HG03060 (cell line): ENCODE measurements around the gene CAPS.

ENCODE experiments used
- ATAC-seq: cut with Tn5 transposase; IDR thresholded peaks from one replicate; pipeline ENCODE4 v1.9.1; 2021; ENCODE audit warnings: low read depth, moderate number of reproducible peaks; ENCODE audit not compliant: unreplicated experiment

The CAPS gene

DNA sequence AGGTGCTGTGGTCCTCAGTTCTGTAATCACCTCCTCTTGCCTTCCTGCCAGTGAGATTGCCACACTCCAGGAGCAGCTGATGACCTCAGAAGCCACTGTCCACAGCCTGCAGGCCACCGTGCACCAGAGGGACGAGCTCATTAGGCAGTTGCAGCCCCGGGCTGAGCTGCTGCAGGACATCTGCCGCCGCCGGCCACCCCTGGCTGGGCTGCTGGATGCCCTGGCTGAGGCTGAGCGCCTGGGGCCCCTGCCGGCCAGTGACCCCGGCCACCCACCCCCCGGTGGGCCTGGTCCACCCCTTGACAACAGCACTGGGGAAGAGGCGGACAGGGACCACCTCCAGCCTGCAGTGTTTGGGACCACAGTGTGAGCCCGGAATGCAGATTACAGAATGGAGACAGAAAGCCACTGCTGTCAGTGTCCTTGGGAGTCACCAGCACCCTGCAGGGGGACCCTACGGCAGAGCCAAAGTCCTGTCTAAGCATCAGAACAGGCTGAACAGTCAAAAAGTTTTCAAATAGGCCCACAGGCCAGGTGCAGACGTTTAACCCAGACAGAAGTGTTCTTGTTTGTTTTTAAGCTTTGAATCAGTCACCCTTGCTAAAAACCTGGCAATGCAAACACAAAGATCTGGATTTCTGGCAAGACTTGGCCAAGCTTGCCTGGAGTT lies 5.1 kb upstream of the CAPS start:
- no peak for ATAC-seq

DNA sequence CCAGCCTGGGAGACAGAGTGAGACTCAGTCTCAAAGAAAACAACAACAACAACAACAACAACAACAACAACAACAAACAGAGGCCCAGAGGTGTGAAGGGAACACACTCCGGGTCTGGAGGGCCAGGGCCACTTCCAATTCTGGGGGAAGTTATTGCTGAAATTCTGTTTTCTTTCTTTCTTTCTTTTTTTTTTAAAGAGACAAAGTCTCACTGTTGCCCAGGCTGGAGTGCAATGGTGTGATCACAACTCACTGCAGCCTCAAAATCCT lies 3.5 kb upstream of the CAPS start:
- no peak for ATAC-seq

DNA sequence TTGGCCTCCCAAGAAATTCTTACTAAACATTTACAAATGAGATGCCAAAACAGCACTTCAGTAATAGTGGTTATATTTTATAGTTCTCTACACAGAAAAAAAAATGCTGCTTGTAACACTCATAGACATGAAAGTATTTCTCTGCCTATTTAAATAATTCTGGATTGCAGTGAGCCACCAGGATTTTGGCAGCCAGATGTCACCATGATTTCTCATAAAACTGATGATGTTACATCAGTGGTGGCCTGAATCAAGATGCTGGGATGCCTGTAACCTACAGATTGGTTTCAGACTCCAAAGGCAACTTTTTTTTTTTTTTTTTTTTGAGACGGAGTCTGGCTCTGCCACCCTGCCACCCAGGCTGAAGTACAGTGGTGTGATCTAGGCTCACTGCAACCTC lies 2.7 kb upstream of the CAPS start:
- ATAC-seq: no peak

DNA sequence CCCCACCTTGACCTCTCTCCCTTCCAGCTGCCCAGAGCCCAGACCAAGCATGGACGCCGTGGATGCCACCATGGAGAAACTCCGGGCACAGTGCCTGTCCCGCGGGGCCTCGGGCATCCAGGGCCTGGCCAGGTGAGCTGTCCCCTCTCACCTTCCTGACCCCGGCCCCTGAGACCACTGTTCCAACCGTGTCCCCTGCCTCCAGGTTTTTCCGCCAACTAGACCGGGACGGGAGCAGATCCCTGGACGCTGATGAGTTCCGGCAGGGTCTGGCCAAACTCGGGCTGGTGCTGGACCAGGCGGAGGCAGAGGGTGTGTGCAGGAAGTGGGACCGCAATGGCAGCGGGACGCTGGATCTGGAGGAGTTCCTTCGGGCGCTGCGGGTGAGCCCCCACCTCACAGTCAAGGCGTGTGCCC lies 312 bp downstream of the CAPS start:
- no peak for ATAC-seq

DNA sequence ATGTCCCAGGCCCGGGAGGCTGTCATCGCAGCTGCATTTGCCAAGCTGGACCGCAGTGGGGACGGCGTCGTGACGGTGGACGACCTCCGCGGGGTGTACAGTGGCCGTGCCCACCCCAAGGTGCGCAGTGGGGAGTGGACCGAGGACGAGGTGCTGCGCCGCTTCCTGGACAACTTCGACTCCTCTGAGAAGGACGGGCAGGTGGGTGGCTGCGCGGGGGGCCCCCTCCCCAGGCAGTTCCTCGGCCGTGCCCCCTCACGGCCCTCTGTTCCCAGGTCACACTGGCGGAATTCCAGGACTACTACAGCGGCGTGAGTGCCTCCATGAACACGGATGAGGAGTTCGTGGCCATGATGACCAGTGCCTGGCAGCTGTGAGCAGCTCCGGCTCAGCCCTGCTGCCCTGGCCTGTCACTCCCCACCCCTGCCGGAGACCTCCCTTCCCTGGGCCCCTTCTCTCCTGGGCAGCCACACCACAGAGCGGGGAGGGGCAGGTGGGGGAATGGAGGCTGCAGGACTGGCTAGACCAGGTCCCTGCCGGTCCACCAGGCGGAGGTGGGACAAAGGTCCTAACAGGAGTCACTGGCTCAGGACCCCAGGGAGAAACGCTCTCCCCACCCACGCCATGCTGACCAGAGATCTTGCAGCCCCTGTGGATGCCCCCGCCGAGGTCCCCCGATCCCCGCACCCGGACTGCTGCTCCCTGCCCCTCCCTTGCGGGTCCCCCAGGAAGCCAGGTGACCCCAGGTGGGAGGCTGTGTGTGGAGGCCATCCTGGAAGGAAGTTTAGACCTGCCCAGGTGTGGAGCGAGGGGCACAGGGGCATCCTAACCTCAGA lies 1.1 kb downstream of the CAPS start:
- ATAC-seq: no peak

DNA sequence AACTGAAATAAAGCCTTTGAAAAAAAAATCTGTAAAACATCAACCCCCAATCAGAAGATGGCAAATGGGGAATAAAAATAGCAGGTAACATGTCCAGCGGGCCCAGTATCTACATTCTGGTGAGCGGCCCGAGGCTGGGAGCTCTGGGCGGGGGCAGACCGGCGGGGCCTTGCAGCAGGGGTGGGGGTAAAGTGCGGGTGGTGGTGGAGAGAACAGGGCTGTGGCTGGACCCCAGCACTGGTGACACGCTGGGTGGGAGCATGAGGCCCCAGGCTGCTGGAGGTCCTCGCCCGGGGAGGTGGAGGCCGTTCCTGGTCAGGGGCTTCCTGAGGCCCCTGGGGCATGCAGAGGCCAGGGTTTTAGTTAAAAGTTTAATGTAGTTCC lies 1.7 kb downstream of the CAPS start:
- ATAC-seq: no peak

DNA sequence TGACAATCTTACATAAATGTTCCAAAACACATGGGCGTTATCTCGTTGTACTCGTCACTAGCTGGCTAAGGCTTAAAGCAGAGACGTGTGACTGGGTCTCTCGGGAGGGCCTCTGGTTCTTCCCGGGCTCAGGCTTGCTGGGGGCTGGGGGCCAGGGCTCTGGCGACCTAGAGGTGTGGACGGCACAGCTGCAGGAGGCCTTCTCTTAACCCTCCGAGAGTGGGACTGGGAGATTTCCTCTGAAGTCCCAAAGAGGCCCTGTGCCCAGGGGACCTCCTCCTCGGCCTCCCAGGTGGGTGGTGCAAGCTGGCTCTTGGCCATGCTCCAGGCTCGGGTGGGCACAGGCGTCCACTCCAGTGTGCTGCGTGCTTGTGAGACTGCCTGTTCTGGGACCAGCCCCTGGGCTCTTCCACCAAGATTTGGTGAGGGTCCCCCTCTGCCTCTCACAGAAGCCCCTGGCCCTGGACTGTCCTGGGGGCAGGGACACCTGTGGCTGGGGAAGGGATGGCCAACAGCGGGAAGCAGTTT lies 2.2 kb downstream of the CAPS start:
- ATAC-seq: no peak

DNA sequence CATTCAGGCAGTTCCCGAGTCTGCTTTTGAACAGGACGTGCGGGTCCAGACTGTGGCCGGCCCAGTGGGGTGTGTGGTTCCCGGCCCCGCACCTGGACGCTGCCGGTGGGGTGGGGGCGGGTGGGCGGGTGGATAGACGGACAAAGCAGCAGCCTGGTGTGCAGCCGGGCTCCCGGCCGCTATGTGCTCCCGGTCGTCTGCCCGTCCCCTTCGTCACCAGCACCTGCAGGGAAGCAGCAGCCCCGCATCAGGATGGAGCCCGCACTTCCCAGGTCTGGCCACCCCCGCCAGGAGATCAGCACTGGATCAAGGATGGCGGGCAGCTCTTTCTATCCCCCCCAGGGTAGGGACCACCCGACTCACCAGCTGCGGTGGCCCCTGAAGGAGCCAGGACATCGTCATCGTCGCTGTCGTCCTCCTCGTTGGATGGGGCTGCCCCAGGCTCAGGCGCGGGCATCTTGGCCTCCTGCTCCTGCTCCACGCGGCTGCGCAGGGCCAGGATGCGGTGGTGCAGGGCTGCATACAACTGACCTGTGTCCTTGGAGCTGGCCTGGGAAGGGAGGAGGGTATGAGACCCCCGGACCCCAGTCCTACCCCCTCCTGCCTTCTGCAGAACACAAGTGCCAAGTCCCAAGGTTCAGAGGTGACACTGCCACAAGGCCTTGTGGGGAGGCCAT lies 3.5 kb downstream of the CAPS start:
- ATAC-seq: no peak

DNA sequence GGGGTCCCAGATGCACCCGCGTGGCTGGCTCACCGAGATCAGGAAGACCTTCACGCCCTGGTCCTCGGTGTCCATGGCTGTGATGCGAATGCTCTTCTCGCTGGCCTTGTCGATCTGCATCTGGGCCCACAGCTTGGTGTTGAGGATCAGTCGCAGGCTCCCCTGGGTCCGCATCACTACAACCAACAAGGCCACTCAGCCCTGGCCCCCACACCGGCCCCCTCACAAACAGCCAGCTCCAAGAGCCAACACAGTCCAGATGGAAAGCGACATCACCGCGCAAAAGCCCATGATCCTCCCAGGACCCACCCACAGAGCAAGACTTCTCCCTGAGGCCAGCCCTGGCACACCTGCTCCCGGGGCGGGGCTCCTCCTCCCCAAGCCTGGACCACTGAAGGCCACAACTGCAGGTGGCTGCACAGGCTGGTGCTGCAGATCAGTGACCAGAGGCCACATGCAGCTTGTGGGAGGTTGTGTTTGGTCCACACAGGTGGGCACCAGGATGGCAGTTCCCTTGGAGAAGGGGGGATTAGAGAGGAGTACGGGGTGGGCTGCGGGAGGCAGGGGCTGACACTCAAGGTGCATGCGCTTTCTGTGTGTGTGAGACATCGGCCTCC lies 4.5 kb downstream of the CAPS start:
- ATAC-seq: no peak

DNA sequence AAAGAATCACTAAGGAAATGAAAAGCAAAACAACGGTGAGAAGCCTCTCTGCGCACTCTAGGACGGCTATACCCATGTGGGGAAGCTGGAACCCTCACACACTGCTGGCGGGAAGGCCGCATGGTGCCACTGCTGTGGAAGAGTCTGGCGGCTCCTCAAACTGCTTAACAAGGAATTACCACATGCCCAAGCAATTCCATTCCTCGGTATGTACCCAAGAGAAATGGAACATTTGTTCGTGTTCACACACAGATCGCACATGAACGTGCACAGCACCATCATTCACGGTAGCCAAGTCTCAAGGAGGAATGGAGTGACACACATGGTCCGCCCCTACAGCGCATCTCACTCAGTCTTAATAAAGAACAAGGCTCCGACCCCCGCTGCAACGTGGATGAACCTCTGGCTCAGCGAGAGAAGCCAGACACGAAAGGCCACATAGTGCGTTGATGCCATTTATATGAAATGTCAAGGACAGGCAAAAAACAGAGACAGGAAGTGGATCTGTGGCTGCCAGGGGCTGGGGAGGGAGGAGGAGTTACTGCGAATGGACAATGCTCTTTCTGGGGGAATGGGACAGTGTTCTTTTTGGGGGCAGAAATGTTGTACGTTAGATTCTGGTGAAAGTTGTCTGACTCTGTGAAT lies 7.6 kb downstream of the CAPS start:
- ATAC-seq: no peak

DNA sequence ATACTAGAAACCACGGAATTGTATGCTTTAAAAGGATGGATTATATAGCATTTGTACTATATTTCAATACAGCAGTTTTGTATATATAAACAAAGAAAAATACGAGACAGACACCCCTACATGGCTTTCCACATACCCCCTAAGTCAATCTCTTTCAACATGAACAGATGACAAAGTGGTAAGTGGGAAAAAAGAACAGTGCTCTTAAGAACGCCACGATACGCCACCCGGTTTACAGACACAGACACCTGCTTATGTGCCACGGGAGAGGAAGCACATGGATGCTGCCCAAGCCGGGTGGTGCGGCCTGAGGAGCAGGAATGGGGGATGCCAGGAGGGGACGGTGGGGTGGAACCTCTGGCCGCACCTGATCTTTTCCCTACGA lies 8.1 kb downstream of the CAPS start:
- no peak for ATAC-seq

DNA sequence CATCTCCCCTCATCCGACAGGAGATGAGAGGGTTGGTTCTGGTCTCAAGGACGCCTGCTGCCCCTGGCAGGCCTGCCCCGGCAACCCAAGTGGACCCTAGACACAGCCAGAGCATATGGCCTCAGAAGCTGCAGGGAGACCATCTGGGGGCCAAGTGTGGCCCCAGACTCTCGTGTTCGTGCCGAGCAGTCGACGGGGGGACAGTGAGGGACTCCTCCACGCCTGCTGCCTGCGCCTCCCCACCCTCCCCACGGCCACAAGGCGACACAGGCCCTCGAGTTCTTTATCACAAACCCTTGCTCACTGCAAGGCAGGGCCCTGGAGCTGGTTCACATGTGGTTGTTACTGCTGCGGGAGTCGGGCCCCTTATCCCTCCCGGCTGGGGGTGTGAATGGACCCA lies 9.3 kb downstream of the CAPS start:
- no peak for ATAC-seq

DNA sequence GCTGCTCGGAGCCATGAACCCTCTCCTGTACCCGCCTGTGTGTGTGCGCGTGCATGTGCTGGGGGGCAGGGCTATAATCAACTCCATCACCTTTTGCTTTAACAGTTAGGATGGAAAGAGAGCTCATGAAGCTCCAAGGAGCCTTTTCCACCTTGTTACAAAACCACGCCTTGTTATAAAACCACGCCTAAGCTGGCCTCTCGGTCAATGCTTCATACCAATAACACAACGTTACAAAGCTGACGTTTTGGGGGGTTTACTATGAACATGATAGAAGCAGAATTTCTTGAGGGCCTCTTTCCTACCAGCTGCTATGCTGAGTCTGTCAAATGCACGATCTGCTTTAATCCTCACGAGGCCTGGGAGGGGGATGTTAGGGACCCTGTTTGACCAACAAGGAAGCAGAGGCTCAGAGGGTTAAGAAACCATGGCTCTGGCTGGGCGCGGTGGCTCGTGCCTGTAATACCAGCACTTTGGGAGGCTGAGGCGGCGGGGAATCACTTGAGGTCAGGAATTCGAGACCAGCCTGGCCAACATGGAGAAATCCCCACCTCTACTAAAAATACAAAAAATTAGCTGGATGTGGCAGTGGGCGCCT lies 11.9 kb downstream of the CAPS start:
- ATAC-seq: no peak

DNA sequence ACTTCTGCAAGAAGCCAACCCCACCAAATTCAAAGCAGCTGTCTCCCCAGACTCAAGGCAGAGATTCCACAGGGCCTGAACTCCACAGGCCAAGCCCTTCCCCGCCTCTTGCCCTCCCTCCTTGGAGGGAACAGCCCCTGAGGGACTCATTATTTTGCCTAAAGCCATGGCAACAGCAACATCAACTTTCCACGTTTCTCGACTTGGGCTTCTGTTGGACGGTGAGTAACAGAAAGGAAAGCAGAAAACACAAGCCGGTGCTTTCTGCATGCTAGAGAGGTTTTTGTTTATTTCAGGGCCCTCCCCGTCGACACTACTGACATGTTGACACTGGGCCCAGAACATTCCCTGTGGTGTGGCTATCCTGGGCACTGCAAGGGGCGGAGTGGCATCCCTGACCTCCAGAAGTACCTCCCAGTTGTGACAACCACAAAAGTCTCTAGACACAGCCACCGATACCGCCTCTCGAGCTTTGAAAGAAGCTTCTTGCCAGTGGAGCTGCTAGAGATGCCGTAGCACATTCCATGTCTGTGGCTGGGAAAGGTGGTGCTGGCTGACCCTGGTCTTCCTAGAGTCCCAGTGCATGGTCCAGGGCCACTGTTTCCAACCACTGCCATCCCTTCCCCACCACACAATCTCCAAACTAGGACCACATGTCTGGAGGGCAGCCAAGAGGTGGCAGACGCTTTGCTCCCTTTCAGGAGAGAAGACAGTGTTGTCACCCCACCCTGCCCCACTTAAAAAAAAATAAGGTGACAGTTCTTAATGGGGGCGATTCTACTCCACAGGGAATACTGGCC lies 12.8 kb downstream of the CAPS start:
- no peak for ATAC-seq

DNA sequence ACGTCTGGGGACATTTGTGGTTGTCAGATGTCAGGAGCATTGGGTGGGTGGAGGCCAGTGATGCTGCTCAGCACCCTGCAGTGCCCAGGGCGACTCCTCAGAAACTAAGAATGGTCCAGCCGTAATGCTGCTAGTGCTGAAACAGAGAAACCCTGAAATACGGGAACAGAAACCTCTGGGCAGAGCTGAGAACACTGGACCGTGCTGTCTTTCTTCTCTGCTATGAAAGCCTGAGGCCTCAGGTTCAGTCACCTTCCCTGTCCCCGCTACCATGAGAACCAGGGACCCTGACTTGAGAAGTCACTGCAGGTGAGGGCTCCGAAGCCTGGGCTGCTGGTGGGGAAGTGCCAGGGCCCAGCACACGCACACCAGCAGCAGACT lies 13.4 kb downstream of the CAPS start:
- no peak for ATAC-seq

DNA sequence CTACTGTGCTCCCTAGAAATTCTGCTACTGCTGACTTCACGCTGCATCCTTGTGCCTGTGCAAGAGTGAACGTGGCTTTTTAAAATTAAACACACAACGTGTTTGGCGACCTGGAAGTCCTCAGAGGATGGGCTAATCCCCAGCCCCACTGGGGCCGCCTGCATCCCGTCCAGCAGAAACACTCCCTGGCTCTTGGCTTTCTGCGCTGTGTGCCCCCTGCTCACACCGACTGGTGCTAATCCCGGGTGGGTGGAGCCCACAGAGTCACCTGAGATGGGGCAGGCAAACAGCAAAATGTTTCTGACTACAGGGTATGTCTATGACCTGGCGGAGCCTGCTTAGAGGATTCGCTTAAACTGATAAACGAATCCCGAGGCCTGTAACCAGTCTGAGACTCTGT lies 15.1 kb downstream of the CAPS start:
- ATAC-seq: no peak

DNA sequence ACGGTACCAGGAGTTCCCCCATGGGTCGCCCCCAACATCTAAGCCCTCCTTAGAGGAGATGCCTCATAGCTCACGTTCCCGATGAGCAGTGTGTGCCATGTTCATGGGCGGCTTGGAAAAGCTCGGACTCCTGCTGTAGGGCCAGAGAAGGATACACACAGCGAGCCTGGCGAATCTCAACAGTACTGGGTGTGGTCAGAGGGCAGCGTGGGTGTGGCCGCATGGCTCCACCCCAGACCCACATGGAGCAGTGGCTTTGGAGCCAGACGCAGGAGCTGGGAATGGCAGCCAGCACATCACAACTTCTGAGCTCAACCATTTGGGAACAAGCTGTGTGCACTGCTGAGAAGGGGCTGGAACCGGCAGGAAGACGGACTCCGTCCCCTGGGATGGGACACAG lies 15.6 kb downstream of the CAPS start:
- no peak for ATAC-seq

DNA sequence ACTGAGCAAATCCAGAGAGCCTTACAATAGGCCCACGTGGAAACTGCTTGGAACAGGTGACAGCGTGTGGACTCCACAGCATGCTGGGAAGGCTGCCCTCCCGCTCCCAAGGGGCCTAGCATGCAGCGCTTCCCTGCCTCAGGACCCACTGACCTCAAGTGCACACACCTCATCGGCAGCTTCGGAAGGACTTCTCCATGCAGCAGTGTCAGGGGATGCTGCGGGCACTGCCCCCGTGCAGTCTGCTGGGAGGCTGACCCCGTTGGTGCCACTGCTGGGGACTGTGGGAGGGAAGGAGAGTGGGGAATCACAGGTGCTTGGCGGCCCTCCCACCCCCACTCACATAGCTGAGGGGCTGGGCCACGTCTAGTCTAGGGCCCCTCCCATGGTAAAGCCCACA lies 17.2 kb downstream of the CAPS start:
- no peak for ATAC-seq

DNA sequence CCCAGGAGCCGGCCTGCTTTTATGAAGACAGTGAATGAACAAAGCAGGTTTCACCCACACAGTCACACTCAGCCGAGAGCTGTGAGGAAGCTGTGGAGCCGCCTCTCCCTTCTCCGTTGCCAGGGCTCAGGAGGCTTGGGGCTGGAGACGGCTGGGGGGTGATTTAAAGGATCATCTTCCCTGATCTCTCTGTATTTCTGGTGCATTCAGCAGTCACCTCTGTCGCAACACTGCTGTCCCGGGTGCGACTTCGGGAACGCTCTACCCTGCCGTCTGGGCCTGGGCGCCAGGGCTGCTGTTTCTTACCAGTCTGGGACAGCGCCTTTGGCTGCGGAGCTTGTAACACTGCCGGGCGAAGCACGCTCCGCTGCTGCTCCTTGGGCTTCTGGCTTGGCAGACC lies 18.1 kb downstream of the CAPS start:
- no peak for ATAC-seq
